Kidney (tissue), 14 donors: ENCODE measurements around the gene TRMU. TPM values are rescaled to one million over a fixed set of nuclear protein-coding genes. Genes with fewer than 3 reads are reported as not detected.

Experiments used
- DNase-seq, 5 donors: peaks; one replicate each; pipeline ENCODE4 v3.0.0-alpha.2; 2013 to 2020
- FAIRE-seq: peaks from 2 replicates; lab custom pipeline; 2012; peaks lifted over from hg19 to GRCh38; lab: Jason Lieb, UNC
- H3K27ac ChIP-seq, 2 donors: one replicate each; pipeline ENCODE4 v1.7.0; 2013; ENCODE audit warnings: low read depth in 2 of 2, low read length in 2 of 2, inconsistent platforms in 1 of 2
- H3K27me3 ChIP-seq: one replicate; pipeline ENCODE4 v1.7.1; 2013; ENCODE audit warnings: low read length, inconsistent platforms; ENCODE audit not compliant: control insufficient read depth, insufficient read depth
- H3K36me3 ChIP-seq, 3 donors: one replicate each; pipeline versions ENCODE4 v1.7.0 to v1.7.1; 2013; ENCODE audit warnings: low read length in 3 of 3, control low read depth in 1 of 3, inconsistent platforms in 1 of 3; ENCODE audit not compliant: insufficient read depth in 3 of 3, control insufficient read depth in 2 of 3
- H3K4me1 ChIP-seq, 3 donors: one replicate each; pipeline versions ENCODE4 v1.7.0 to v1.7.1; 2013; ENCODE audit warnings: low read length in 3 of 3, inconsistent platforms in 1 of 3, low read depth in 1 of 3; ENCODE audit not compliant: control insufficient read depth in 2 of 3, insufficient read depth in 2 of 3
- H3K4me3 ChIP-seq, 3 donors: one replicate each; pipeline versions ENCODE4 v1.7.0 to v1.8.1; 2013; ENCODE audit warnings: low read length in 3 of 3, control low read depth in 1 of 3, inconsistent platforms in 1 of 3
- H3K9ac ChIP-seq, 3 donors: one replicate each; pipeline versions ENCODE4 v1.7.0 to v1.7.1; 2013; ENCODE audit warnings: low read length in 3 of 3, control low read depth in 1 of 3, inconsistent platforms in 1 of 3
- H3K9me3 ChIP-seq, 3 donors: one replicate each; pipeline versions ENCODE4 v1.7.0 to v1.7.1; 2013; ENCODE audit warnings: low read length in 3 of 3, control low read depth in 1 of 3, inconsistent platforms in 1 of 3; ENCODE audit not compliant: control insufficient read depth in 2 of 3, insufficient read depth in 1 of 3
- CTCF ChIP-seq: IDR thresholded peaks from 3 replicates; pipeline ENCODE4 v1.5.1; 2012; ENCODE audit warnings: mild to moderate bottlenecking, moderate library complexity, borderline replicate concordance; ENCODE audit not compliant: insufficient read depth; ENCODE audit errors: extremely low read depth
- intact Hi-C: fragments of 100-400 bp; cut with DNase I; formaldehyde crosslinking; loops from one replicate; pipeline ENCODE4 v1.11.1; 2022
- polyA plus RNA-seq: library from polyadenylated mRNA; stranded (reverse); fragments of 350-450 nt; fragmentation: Illumina TruSeq; extraction: RNeasy Lipid Tissue Mini Kit (QIAGEN cat#74804); gene quantifications from one replicate; pipeline ENCODE4 v1.2.3, GENCODE V29; 2014; ENCODE audit warnings: low read depth, low replicate concordance; ENCODE audit not compliant: insufficient read depth
- total RNA-seq: library from RNA; stranded (reverse); fragmentation: NEBNext Ultra II Directional; extraction: Animal tissue kit (Norgen Biotek cat#: 25700); gene quantifications from one replicate; pipeline ENCODE4 v1.2.1, GENCODE V29; 2021
- donor health status: control.
- donor health status: control.
- donor health status: control.
- donor health status: control.
- donor health status: control.
- donor health status: DM: yes; HTN: yes; CAD: no.
- donor health status: Normal renal cell carcinoma (clear cell type).

Gene TRMU
- total and polyA plus RNA-seq, 2 donors from 2014 or later, result 40.5 to 41.1 TPM

GRCh38 chr22:46373921-46374662 is 38.6 kb downstream of the TRMU start:
- DNase-seq (peak in 3 of 5 donors; percentile 52 to 73 (median 66)), FAIRE-seq (no peak)
- no peak overlapping the region for H3K4me3 ChIP-seq
- peaks cover 0 to 6% (median 0%) of the 10 kb centered on the region in 3 donors for H3K9me3 ChIP-seq
- H3K4me1 ChIP-seq, result peaks cover 0 to 42% (median 36%) of the 10 kb centered on the region in 3 donors
- no peak for TF ChIP-seq CTCF
- peaks cover 0 to 9% (median 2%) of the 10 kb centered on the region in 3 donors for H3K36me3 ChIP-seq
- intact Hi-C loops, result no loop called here
- peak overlapping the region; percentile 17 to 63 for H3K27ac ChIP-seq
- no peak overlapping the region for H3K9ac ChIP-seq
- no peaks in the 10 kb centered on the region for H3K27me3 ChIP-seq

- TF ChIP-seq CTCF, result no peak
- intact Hi-C loops, result no loop called here
- Histone ChIP-seq H3K27ac (peak overlapping the region in 1 of 2 donors; percentile 63), H3K9me3 (peaks cover 0 to 6% (median 0%) of the 10 kb centered on the region in 3 donors), H3K9ac (no peak overlapping the region), H3K36me3 (peaks cover 0 to 9% (median 2%) of the 10 kb centered on the region in 3 donors), H3K4me3 (no peak overlapping the region), H3K4me1 (peaks cover 2 to 46% (median 44%) of the 10 kb centered on the region in 3 donors), H3K27me3 (no peaks in the 10 kb centered on the region)
- DNase-seq, result peak in 1 of 5 donors; percentile 43
- FAIRE-seq, result no peak
Measured at GRCh38 chr22:46374663-46375474, 39.4 kb downstream of the TRMU start.

GRCh38 chr22:46376111-46376510 is 40.6 kb downstream of the TRMU start:
- Histone ChIP-seq H3K27ac (no peak overlapping the region), H3K27me3 (no peaks in the 10 kb centered on the region), H3K4me3 (no peak overlapping the region), H3K36me3 (peaks cover 0 to 19% (median 2%) of the 10 kb centered on the region in 3 donors), H3K4me1 (peaks cover 4 to 54% (median 51%) of the 10 kb centered on the region in 3 donors), H3K9ac (no peak overlapping the region), H3K9me3 (peaks cover 0 to 6% (median 0%) of the 10 kb centered on the region in 3 donors)
- no peak for TF ChIP-seq CTCF
- no peak for DNase-seq
- intact Hi-C loops, result no loop called here
- no peak for FAIRE-seq
